HepG2 (cell line): ENCODE data around the gene MTHFD1. TPM values are rescaled to one million over a fixed set of nuclear protein-coding genes. Genes with fewer than 3 reads are reported as not detected.

ENCODE experiments used
- HNRNPLL ChIP-seq: fragments of 200-400 bp; formaldehyde crosslinking; IDR thresholded peaks from 2 replicates; pipeline ENCODE4 v1.6.1; 2017; ENCODE audit warnings: mild to moderate bottlenecking, low read depth, low read length; ENCODE audit not compliant: poor library complexity, severe bottlenecking
- NRL ChIP-seq: sonication (generic); formaldehyde crosslinking; IDR thresholded peaks from 2 replicates; pipeline ENCODE4 v1.5.0; 2020; ENCODE audit warnings: missing genetic modification reagents, mild to moderate bottlenecking, moderate library complexity, borderline replicate concordance
- SNAI1 ChIP-seq: sonication (generic); formaldehyde crosslinking; IDR thresholded peaks from 2 replicates; pipeline ENCODE4 v1.5.0; 2020; ENCODE audit warnings: mild to moderate bottlenecking, missing genetic modification reagents, borderline replicate concordance
- SP1 ChIP-seq, 2 experiments: fragments of 450-650 bp in 1 of 2; sonication (generic) in 1 of 2; formaldehyde crosslinking in 1 of 2; IDR thresholded peaks; 2 replicates each; pipeline versions ENCODE4 v1.4.0 to v1.6.1; 2016 to 2020; ENCODE audit warnings: missing genetic modification reagents in 1 of 2
- ZBTB40 ChIP-seq, 2 experiments: fragments of 450-650 bp in 1 of 2; sonication (generic) in 1 of 2; formaldehyde crosslinking in 1 of 2; IDR thresholded peaks; 2 replicates each; pipeline versions ENCODE4 v1.6.1 to v1.8.0; 2016 to 2022; ENCODE audit warnings: antibody characterized with exemption in 1 of 2, mild to moderate bottlenecking in 1 of 2, missing genetic modification reagents in 1 of 2
- ZNF382 ChIP-seq: sonication (generic); formaldehyde crosslinking; IDR thresholded peaks from 2 replicates; pipeline ENCODE4 v1.5.0; 2020; ENCODE audit warnings: missing genetic modification reagents, mild to moderate bottlenecking, borderline replicate concordance
- ZNF407 ChIP-seq: sonication (generic); formaldehyde crosslinking; IDR thresholded peaks from one replicate; pipeline ENCODE4 v1.5.1; 2020; ENCODE audit warnings: mild to moderate bottlenecking, missing genetic modification reagents; ENCODE audit errors: not compliant biosample characterization
- ZNF558 ChIP-seq: sonication (generic); formaldehyde crosslinking; IDR thresholded peaks from 2 replicates; pipeline ENCODE4 v1.9.0; 2022; ENCODE audit warnings: mild to moderate bottlenecking, missing genetic modification reagents, borderline replicate concordance
- ZNF781 ChIP-seq: sonication (generic); formaldehyde crosslinking; IDR thresholded peaks from 2 replicates; pipeline ENCODE4 v1.5.1; 2020; ENCODE audit warnings: borderline replicate concordance, mild to moderate bottlenecking, missing genetic modification reagents; ENCODE audit errors: not compliant biosample characterization
- polyA plus RNA-seq, 8 experiments: library from polyadenylated mRNA; depleted of rRNA in 3 of 8; stranded (reverse) in 7 of 8; unstranded in 1 of 8; fragments of >200 nt; fragmentation: Illumina TruSeq in 4 of 8; extraction: Trizol in 4 of 8; gene quantifications; 2 replicates each; pipeline versions ENCODE4 v1.2.1 to v1.2.3, GENCODE V29; 2011 to 2016; ENCODE audit warnings: low read depth in 4 of 8, missing spikeins in 1 of 8, mixed read lengths in 1 of 8; ENCODE audit not compliant: insufficient read depth in 1 of 8
- total RNA-seq, 5 experiments: library from RNA; depleted of rRNA; stranded (reverse); fragments of >200 nt; fragmentation: Illumina TruSeq; extraction: Trizol; gene quantifications; 2 replicates each; pipeline ENCODE4 v1.2.3, GENCODE V29; 2016; ENCODE audit warnings: low read depth in 1 of 5

Gene MTHFD1
- total and polyA plus RNA-seq, 2 of the 13 experiments (the other 11 are each of a cell fraction or from before 2014, with no cell fraction given), result 31.0 to 106 TPM

- no peak for TF ChIP-seq ZNF382 (CRISPR knock-in tag)
- TF ChIP-seq ZNF781, result no peak
- 0 out of 2 replicates have a peak, but pooled peaks have one; percentile 64 for TF ChIP-seq SNAI1
- TF ChIP-seq ZNF407 (CRISPR knock-in tag), result no peak
- TF ChIP-seq NRL, result no peak
- peak; percentile 54 for TF ChIP-seq HNRNPLL
- TF ChIP-seq SP1 (IDR thresholded peaks at IDR 0.05), result no peak
- TF ChIP-seq SP1 (CRISPR knock-in tag; IDR thresholded peaks at IDR 0.05), result no peak
- no peak for TF ChIP-seq ZNF558 (CRISPR knock-in tag)
- no peak for TF ChIP-seq ZBTB40 (IDR thresholded peaks at IDR 0.05)
- peak; percentile 21; the same call in 1 of the 2 replicates for TF ChIP-seq ZBTB40 (CRISPR knock-in tag; IDR thresholded peaks at IDR 0.05)
These were observed 49.4 kb upstream of the MTHFD1 start (continued) for GRCh38 chr14:64338616-64339316.
